OCI-LY1 (cell line): Measurements from ENCODE around the gene REEP5.

Experiments used
- H2AFZ ChIP-seq: fragments of 200-600 bp; sonication (generic), shearing (Covaris generic); 2 replicates; pipeline ENCODE4 v1.6.0; 2014; ENCODE audit warnings: antibody characterized with exemption, mild to moderate bottlenecking, low read length
- H3F3A ChIP-seq: fragments of 200-600 bp; sonication (generic), shearing (Covaris generic); 2 replicates; pipeline ENCODE4 v1.6.0; 2014; ENCODE audit warnings: mild to moderate bottlenecking, antibody characterized with exemption, low read length, moderate library complexity; ENCODE audit not compliant: insufficient read depth
- H3K27ac ChIP-seq: fragments of 200-600 bp; sonication (generic); 2 replicates; pipeline ENCODE4 v1.5.1; 2014; ENCODE audit warnings: low read length, mixed run types, mild to moderate bottlenecking, low read depth; ENCODE audit not compliant: poor library complexity, severe bottlenecking
- H3K27me3 ChIP-seq: fragments of 200-600 bp; sonication (generic); 2 replicates; pipeline ENCODE4 v1.6.0; 2014; ENCODE audit warnings: antibody characterized with exemption, mild to moderate bottlenecking, low read length, moderate library complexity; ENCODE audit not compliant: insufficient read depth
- H3K36me3 ChIP-seq: fragments of 200-600 bp; sonication (generic); 2 replicates; pipeline ENCODE4 v1.6.1; 2014; ENCODE audit warnings: mild to moderate bottlenecking, antibody characterized with exemption, low read length, moderate library complexity, mixed read lengths; ENCODE audit not compliant: insufficient read depth
- H3K4me1 ChIP-seq: fragments of 200-600 bp; sonication (generic); 2 replicates; pipeline ENCODE4 v1.5.1; 2014; ENCODE audit warnings: mild to moderate bottlenecking, low read length, moderate library complexity; ENCODE audit not compliant: insufficient read depth, severe bottlenecking
- H3K4me2 ChIP-seq: fragments of 200-600 bp; sonication (generic), shearing (Covaris generic); 2 replicates; pipeline ENCODE4 v1.6.1; 2014; ENCODE audit warnings: low read length
- H3K4me3 ChIP-seq: fragments of 200-600 bp; sonication (generic); 2 replicates; pipeline ENCODE4 v1.5.1; 2014; ENCODE audit warnings: low read length, low read depth, mild to moderate bottlenecking, mixed read lengths; ENCODE audit not compliant: poor library complexity, severe bottlenecking
- H3K79me2 ChIP-seq: fragments of 200-600 bp; shearing (Covaris generic); 2 replicates; pipeline ENCODE4 v1.6.1; 2016; ENCODE audit warnings: mixed run types, low read length, mixed read lengths; ENCODE audit not compliant: insufficient read depth
- H3K9ac ChIP-seq: fragments of 200-600 bp; sonication (generic), shearing (Covaris generic); 2 replicates; pipeline ENCODE4 v1.6.1; 2014; ENCODE audit warnings: mild to moderate bottlenecking, low read length, mixed read lengths
- H3K9me2 ChIP-seq: fragments of 200-600 bp; sonication (generic), shearing (Covaris generic); 2 replicates; pipeline ENCODE4 v1.6.1; 2014; ENCODE audit warnings: low read depth, mild to moderate bottlenecking, low read length, mixed read lengths
- H3K9me3 ChIP-seq: fragments of 200-600 bp; shearing (Covaris generic); 2 replicates; pipeline ENCODE4 v1.6.1; 2014; ENCODE audit warnings: low read length, mixed read lengths
- H4K20me1 ChIP-seq: fragments of 200-600 bp; sonication (generic), shearing (Covaris generic); 2 replicates; pipeline ENCODE4 v1.6.0; 2016; ENCODE audit warnings: mild to moderate bottlenecking, low read length; ENCODE audit not compliant: insufficient read depth
- CTCF ChIP-seq: fragments of 200-600 bp; sonication (generic), shearing (Covaris generic); IDR thresholded peaks from 2 replicates; pipeline ENCODE4 v1.5.1; 2017; ENCODE audit warnings: mild to moderate bottlenecking, antibody characterized with exemption, low read length, moderate library complexity, mixed read lengths
- EZH2 ChIP-seq: fragments of 200-600 bp; sonication (generic), shearing (Covaris generic); IDR thresholded peaks from 2 replicates; pipeline ENCODE4 v1.8.0; 2017; ENCODE audit warnings: borderline replicate concordance, mixed run types, mild to moderate bottlenecking, antibody characterized with exemption, low read length, moderate library complexity, mixed read lengths

The REEP5 gene

GRCh38 chr5:112866739-112867138 is 55.3 kb downstream of the REEP5 start:
- Histone ChIP-seq H4K20me1 (no peaks in the 10 kb centered on the region), H3K9ac (no peak overlapping the region), H3F3A (no peaks in the 10 kb centered on the region), H3K27me3 (no peaks in the 10 kb centered on the region), H3K36me3 (peaks cover 86% of the 10 kb centered on the region), H3K4me2 (no peak overlapping the region), H3K27ac (no peak overlapping the region), H3K9me2 (no peaks in the 10 kb centered on the region), H3K4me1 (peaks cover 19% of the 10 kb centered on the region), H3K4me3 (no peak overlapping the region), H3K9me3 (no peaks in the 10 kb centered on the region), H3K79me2 (peaks cover 23% of the 10 kb centered on the region), H2AFZ (no peak overlapping the region)
- TF ChIP-seq EZH2 (no peak), CTCF (no peak)

- H2AFZ ChIP-seq: no peak overlapping the region
- H3K9me3 ChIP-seq: no peaks in the 10 kb centered on the region
- H3K27me3 ChIP-seq: no peaks in the 10 kb centered on the region
- H3K79me2 ChIP-seq: peaks cover 29% of the 10 kb centered on the region
- no peak overlapping the region for H3K9ac ChIP-seq
- H3K9me2 ChIP-seq: no peaks in the 10 kb centered on the region
- no peak overlapping the region for H3K27ac ChIP-seq
- no peak overlapping the region for H3K4me2 ChIP-seq
- TF ChIP-seq EZH2 (no peak), CTCF (no peak)
- H3K4me1 ChIP-seq: peaks cover 27% of the 10 kb centered on the region
- no peak overlapping the region for H3K4me3 ChIP-seq
- no peaks in the 10 kb centered on the region for H3F3A ChIP-seq
- H4K20me1 ChIP-seq: no peaks in the 10 kb centered on the region
- H3K36me3 ChIP-seq: peaks cover 77% of the 10 kb centered on the region
These were observed 56.9 kb downstream of the REEP5 start for GRCh38 chr5:112865128-112865527.

GRCh38 chr5:112863549-112863948 is 58.5 kb downstream of the REEP5 start:
- Histone ChIP-seq H3K4me1 (peaks cover 27% of the 10 kb centered on the region), H3K9me2 (no peaks in the 10 kb centered on the region), H3K27ac (no peak overlapping the region), H2AFZ (no peak overlapping the region), H3K9ac (no peak overlapping the region), H3K79me2 (peaks cover 29% of the 10 kb centered on the region), H4K20me1 (no peaks in the 10 kb centered on the region), H3F3A (no peaks in the 10 kb centered on the region), H3K4me3 (no peak overlapping the region), H3K36me3 (peaks cover 63% of the 10 kb centered on the region), H3K27me3 (no peaks in the 10 kb centered on the region), H3K4me2 (no peak overlapping the region; the same call in 1 of the 2 replicates), H3K9me3 (no peaks in the 10 kb centered on the region)
- TF ChIP-seq EZH2 (no peak), CTCF (no peak)
